ENCODE data around the gene GLRX5.

Gene GLRX5

DNA sequence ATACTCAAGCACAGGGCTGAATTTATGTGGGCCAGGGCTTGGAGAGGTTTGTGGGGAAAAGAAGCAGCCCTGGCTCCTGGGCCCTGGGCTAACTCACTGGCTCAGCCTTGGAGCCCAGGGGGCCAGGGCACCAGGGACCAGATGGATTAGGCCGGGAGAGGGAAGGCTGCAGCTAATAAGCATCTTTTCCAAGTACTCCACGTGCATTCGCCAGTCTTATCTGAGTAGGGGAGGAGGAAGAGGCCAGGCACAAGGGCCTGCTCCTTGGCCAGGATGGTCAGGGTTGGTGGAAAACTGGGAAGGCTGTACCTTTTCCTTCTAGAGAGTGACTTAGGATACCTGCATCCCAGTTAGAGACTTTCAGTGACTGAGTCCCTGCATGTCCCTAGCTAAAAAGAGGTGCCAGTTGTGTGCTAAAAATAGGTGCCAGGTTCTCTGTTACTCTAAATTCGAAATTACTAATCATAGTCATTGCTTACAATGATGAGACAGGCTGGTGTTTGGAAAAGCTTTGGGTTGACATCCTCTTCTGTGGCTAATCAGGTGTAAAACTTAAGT, 1.3 kb downstream of the GLRX5 start:
- no peak for DNase-seq

DNA sequence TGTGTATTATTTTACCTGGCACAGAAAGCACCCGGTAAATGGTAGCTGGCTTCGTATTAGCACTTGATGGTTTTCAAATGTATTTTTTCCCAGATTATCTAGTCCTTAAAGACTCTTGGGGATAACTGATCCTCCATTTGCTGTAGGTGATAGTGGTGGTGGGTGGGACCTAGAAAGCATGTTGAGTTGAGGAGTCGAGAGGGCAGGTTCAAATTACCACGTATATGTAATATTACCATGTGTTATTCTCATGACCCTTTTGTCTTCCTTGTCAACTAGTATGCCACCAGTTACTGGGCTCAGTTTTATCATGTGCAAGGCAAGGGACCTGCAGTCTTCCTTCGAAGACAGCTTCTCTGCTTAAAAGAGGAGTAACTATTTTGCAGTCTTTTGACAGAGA, 1.8 kb downstream of the GLRX5 start:
- no peak for DNase-seq

DNA sequence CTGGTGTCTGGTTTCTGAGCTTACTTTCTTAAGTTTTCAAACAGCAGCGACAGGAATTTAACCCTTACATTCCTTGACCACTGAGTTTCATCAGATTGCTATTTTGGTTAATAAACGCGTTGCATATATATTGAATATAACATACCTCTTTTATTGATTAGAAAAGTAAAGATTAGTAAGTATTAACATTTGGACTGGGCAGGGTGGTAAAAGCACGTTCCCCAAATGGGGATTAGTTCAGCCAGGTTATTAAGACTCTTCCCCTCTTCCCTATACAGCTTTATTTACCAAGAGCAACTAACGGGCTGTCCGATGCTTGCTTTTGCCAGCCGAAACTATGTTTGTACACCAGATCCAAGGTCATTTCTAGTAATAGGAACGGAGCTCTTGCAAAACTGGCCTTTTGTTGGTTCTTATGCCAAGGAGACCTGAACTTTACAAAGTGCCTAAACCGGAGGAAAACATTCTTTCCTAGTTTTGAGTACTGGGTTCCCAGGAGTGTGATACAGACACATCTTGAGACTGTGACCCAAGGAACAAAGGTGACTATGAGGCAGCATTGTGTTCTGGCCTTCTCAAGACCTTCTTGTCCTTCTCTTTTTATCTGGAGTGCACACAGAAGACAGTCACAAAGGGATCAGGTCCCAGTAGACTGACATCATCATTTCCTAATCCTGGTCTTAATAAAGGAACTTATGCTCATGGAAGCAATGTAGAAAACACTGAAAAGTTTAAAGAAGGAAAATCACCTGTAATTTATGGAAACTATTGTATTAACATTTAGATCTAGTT, 2.6 kb downstream of the GLRX5 start:
- no peak for DNase-seq

DNA sequence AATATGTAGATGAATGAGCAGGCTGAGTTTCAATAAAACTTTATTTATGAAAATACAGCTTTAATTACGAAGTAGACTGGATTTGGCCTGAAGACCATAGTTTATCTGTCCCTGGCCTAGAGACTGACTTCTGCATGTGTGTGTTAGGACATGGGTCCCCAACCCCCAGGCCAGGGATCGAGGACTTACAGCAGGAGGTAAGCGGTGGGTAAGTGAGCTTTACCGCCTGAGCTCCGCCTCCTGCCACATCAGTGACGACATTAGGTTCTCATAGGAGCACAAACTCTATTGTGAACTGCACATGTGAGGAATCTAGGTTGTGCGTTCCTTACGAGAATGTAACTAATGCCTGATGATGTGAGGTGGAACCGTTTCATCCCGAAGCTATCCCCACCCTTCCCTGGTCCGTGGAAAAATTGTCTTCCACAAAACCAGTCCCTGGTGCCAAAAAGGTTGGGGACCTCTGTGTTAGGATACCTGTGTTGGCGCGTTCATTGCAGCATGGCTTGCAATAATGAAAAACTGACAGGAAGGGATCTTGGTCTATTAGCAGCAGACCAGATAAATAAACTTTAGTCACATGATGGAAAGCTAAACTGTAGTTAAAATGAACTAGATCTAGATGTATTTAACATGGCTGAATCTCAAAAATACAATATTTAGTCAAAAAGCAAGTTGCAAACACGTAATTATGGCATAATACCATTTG, 4.1 kb downstream of the GLRX5 start:
- DNase-seq, result no peak

DNA sequence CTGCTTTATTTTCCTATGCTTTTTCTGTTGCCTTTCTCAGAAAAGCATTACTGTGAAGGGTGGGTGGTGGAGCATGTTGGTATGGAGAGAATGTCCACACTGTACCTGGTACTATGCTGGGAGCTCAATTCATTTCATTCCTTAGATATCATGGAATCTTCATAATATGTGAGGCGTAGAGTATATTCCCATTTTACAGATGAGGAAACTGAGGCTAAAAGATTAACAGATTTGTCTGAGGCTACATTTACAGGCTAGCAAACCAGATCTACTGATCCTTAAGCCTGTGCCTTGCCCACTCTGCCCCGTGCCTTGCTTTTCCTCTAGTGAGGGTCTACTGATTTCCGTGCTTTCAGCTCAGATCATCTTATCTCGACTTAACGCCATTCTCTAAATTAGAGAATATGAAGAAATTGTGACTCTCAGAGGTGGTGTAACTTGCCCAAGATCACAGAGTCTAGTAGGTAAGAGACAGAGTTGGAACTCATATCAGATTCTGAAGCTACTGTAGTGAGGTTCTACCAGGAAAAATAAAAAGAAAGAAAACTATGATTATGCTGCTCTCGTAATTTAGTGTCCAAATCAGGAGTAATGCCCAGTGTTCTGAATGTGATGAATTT, 5.5 kb downstream of the GLRX5 start:
- no peak for DNase-seq

DNA sequence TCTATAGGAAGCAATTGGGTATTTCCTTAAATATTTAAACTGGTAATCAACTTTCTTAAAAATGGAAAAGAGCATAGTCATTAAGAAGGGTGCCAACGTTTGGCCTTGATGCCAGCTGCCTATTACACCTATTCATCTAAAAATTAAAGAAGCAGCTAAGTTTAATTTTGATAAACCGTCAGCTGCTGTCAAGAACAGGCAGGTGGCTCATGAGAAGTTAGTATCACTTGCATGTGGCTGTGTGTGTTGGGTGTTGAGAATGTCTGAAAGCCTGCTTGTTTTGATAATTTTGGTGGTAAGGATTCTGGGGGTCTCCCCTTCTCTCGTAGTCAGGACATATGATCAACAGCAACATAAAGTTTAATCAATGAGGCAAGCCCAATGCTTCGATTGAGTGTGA, 6.5 kb downstream of the GLRX5 start:
- no peak for DNase-seq

DNA sequence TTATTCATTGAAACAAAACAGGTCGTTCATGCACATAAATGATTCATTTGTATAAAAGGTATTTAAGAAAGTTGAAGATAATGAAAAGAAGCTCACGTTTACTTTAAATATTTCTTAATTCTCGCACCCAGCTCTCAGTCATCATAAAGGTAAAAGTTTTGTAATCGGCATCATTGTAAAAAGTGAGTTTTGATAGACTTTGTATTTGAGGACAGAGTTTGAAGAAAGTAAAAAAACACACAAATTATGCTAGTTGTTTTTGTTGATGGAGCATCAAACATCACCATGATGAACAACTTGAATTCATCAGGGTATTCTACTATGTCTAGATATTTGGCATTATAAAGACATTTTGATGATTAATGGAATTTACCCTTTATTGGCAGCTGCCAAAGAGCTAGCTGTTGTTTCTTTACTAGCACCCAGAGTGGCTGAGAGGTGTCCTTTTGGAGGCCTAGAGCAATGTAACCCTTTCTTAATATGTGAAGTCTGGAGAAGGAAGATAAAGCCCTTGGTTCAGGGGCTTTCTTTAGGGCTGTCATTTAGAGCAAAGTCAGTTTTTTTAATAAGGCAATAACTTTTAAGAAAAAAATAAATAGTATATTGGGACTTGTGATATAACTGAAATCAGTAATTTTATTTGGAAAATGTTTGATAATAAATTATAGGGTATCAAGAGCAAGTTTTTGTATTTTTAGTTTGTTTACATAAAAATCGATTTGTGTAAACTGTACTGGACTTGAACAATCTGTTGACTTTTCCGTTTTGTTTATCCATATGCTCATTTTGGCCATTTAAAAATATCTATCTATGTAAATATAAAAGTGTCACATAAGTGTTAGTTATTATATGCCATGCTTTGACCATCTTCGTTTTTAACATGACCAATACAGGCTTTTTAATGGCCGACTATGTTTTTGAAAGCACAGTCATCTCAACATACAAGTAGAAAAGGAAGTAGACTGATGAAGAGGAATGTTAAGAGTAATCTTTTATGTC, 7.4 kb downstream of the GLRX5 start:
- DNase-seq, result no peak

DNA sequence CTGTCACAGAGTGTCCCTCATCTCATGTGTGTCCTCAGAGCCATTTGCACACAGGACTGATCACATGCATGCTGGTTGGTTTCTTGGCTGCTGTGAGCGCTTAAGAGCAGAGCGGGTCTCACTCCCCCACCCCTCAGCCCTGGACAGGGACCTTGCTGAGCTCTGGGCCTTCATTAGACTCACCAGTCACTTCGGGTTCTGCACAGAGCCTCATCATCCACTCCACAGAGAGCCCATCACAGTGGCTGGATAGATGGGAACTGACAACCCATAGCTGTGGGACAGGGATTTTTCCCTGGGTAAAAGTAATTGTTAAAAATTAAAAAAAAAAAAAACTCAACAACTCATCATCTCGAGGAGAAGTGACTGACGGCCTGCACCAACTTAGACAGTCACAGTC, 8.2 kb downstream of the GLRX5 start:
- DNase-seq, result no peak

DNA sequence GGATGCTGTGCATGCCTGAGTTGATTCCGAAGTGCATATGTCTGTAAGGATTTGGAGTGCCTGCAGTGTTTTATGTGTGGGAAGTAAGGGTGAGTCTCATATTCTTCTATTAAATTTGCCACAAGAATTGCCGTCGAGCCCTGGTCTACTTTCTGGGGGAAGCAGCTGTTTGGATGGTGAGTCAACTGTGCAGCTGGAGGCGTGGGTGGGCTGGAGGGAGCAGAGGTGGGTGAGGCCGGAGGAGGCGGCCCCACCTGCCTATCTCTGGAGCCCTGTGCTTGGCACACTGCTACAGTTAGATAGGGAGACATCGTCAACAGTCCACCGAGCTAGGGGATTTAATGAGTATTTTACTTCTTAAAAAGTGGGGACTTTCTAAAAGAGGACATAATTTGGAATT, 9.7 kb downstream of the GLRX5 start:
- DNase-seq, result no peak

DNA sequence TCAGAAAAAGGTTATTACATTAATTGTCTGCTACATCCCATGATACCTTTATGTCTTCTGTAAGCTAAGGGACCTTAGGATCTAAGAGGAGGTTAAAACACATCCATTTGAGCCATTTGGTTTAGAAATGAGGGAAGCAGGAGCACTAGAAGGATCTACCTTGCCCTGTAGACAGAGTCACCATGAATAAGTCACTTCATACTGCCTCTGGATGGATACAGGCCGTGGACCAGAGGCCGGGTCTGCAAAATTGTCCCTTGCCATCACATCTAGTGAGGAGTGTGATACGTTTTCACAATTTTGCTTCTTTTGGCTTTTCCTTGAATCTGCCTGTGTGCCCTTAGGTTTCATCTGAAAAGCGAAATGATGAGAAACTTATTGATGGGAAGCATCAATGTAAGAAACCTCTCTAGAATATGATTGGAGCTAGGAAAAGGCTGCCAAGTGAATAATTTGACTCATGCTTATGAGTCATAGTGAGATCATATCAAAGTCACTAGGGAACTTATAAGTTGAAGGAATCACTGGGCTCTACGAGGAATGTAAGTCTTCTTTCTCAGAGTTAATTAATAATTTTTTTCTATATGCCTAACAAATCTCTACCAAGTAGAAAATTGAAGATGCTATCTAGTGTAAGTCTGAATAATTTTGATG, 10.8 kb downstream of the GLRX5 start:
- no peak for DNase-seq

DNA sequence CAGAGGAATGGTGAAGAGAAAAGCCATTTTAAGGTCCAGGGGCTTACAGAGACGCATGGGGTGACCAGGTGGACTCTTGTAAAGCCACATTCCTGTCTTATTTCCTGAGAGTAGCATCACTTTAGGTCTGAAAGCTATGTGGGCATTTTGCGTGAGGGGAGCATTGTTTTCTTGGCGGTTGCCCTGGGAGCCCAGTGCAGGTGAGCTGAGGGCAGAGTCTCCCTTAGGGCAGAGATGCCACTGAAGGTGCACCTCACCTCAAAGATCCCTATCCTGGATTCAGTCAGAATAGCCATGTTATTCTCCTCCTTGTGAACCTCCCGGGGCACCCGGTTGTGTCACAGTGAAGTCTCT, 12.4 kb downstream of the GLRX5 start:
- no peak for DNase-seq

DNA sequence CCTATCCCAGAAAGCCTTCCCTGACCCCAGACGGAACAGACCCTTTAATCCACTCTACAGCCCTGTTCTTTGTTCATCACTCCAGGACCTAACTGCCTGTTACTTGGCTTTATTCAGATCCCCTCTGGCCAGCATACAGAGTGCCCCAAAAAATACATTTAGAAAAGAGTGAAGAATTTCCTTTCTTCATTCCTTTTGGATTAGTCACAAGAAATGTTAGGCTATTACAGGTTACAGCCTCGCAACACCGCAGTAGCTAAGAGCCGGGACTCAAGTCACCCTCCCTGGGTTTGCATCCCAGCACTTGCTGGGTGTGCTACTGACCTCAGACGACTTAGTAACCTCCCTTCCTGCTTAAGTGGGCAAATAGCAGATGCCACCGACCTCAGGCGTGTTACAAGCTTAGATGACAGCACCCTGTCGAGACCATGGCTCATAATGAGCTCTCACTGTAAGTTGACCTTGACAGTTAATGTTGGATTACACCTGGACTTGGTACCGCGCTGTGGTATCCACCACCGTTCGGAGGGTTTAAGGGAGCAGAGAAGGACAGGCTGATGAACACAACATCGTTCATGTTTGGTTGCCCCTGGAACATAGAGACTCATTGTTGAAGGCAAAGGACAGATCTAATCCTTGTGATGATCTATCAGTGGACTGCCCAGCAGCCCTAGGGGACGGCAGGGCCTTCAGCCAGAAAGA, 12.9 kb downstream of the GLRX5 start:
- DNase-seq, result peak in 1 of 14 donors; percentile 10

DNA sequence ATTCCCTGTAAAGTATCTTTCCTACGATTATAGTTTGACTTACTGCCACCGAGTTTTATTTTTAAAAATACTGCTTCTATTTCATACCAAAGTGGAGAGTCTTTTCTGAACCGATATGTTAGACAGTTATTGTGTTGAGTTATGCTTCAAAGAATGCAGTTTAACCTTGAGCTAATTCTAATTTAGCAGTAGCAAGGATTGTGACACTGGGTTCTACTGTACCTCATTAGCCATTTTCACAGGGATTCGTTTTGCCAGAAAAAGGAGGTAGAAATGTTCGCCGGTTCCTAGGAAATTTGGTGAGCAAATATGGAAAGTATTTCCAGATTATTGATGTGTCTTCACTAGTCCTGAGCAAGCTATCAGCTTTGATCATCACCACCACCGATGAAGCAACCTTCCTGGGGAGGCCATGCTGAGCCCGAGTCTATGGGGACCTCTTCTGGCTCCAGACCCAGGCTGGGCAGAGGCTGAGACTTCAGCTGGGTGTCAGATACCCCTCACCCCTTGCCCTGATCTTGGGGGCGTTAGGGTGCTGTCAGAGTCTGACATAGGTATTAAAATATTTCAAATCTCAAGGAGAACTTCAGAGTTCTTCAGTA, 13.6 kb downstream of the GLRX5 start:
- DNase-seq, result no peak

DNA sequence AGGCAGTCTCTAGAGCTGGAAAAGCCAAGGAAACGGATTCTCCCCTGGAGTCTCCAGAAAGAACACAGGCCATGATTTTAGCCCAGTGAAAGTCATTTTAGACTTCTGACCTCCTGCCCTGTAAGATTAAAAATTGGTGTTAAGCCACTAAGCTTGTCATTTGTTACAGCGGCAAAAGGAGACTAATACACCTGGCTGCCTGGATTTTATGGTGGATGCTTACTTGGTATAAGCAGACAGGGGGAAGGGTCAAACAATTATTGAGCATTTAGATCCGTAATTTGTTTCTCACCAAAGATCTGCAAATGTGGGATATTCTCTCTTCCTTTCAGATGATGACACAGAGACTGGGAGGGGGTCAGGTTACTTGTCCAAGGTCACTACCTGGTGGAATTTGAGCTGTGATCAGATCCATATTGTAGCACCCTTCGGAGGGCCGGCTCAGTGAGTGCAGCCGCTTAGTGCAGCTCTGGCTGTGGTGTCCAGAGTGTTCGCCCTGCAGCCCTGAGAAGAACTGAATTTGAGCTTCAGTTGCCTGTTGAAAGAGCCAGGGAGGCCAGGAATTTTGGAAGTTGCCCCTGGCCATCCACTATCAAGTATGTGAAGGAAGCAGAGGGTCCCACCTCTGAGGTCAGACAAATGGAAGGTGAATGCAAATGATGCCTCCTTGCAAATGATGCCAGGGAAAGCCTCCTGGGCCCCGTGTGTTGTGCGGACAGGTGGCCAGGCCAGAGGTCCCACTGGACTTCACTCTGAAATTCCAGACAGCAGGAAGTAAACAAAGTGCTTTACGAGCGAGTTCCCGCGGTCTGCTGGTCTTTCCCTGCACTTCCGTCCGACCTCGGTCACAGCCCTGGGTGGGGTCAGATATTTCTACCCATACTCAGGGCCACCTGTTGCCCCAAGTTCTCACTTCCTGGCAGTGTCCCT, 15.1 kb downstream of the GLRX5 start:
- no peak for DNase-seq

DNA sequence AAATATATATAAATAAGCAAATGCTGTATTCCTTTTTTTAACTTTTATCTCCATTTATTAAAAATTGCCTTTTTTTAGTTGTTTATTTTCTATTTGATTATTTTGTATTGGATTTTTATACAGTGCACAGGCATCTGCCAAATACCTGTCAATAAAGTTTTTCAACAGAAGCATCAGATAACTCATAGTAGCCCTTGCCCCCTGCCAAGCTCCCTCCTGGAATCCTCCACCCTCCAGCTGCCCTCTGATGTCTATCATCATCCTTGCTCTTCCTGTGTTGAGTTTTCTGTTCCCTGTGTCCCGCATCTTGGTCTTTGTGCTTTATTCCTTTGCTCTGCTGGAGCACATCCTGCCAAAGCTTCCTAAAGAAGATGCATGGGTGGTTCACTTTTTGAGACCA, 16.6 kb downstream of the GLRX5 start:
- DNase-seq, result no peak

DNA sequence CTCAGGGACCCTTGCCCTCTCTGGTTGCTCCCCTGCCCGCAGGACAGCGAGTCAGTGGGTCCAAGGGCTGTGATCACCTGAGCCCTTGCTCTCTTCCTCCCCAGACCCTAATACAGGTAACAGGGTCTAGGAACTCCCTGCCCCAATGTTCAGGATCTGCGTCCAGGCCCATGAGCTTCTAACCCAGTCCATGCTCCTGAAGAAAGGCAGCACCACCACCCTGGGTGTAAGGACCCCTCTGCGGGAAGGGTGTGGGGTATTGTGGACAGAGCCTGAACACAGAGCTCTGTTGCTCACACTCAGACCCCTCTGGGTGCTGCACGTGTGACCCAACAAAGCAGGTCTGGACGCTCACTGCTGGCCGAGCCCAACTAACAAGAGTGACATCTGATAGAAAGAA, 18.3 kb downstream of the GLRX5 start:
- DNase-seq, result no peak

DNA sequence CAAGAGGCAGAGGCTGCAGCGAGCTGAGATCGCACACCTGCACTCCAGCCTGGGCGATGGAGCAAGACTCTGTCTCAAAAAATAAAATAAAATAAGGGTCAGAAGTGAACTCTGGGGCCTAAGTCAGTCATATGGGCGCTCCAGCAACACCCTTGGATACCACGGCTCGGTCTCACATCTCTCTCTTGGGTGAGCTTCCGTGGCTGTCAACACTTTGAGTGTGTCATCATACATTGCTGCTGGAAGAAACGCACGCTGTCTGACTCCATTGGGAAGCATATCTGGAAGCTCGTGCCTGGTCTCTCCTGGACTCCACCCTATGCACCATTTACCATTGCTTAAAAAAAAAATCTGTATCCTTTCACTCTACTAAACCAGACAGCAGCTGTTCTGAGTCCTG, 20.2 kb downstream of the GLRX5 start:
- DNase-seq, result no peak

DNA sequence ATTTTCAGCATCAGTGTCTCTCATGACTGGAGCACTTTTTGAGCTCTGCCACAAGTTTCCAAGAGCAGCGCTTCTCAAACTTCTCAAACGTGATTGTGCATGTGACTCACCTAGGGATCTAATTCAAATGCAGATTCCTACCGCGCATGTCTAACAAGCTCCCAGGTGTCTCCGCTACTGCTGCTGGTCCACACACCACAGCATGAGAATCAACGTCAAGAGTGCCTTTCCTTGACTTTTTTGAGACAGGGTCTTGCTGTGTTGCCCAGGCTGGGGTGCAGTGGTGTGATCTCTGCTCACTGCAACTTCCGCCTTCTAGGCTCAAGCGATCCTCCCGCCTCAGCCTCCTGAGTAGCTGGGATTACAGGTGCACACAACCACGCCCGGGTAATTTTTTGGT, 22.4 kb downstream of the GLRX5 start:
- no peak for DNase-seq

DNA sequence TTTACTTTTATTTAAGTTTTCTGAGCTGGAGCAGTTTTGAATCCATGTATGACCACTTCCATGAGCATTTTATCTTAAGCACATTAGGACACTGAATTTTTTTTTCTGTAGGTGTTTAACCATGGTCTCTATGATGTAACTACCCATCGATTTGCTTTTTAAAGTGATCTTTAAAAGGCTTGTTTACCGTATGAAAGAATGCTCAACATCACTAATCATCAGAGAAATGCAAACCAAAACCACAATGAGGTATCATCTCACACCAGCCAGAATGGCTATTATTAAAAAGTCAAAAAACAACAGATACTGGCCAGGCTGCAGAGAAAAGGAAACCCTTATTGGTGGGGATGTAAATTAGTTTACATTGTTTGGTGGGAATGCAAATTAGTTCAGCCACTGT, 23.0 kb downstream of the GLRX5 start:
- DNase-seq, result no peak

DNA sequence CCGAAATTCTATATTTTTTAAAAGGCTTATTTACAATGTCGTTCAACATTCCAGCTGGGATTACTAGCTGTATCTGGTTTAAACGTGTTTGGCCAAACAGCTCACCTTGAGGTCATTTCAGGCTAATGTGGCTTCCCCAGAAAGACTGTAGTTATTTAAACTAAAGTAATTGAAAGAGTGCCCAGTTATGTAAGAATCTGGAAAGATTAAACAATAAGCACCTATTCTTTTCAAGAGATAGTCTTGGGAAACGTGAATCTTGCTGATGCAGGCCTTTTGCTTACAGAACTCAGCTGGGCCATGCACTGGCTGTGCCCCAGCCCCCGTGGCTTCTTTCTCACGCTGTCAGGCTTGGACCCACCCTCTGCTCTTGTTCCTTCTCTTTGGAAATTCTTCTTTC, 24.4 kb downstream of the GLRX5 start:
- DNase-seq, result no peak
